GM12801 (cell line): ENCODE measurements around the gene CD52.

Source experiments
- CTCF ChIP-seq: IDR thresholded peaks from one replicate; pipeline ENCODE4 v1.5.1; 2011; ENCODE audit warnings: control low read depth; ENCODE audit not compliant: insufficient read length; ENCODE audit errors: extremely low read depth

Gene CD52

GRCh38 chr1:26281091-26281958, 36.4 kb upstream of the CD52 start:
- no peak for TF ChIP-seq CTCF

GRCh38 chr1:26281971-26282370, 35.8 kb upstream of the CD52 start:
- TF ChIP-seq CTCF, result no peak

GRCh38 chr1:26282401-26282918, 35.3 kb upstream of the CD52 start:
- TF ChIP-seq CTCF, result no peak

- TF ChIP-seq CTCF, result no peak
These were observed 34.4 kb upstream of the CD52 start for GRCh38 chr1:26283279-26283853.

GRCh38 chr1:26283871-26284596, 33.7 kb upstream of the CD52 start:
- no peak for TF ChIP-seq CTCF

- TF ChIP-seq CTCF, result no peak
These were observed 33.0 kb upstream of the CD52 start for GRCh38 chr1:26284597-26285347.
